Measurements from ENCODE around the gene ZFX. TPM values are rescaled to one million over a fixed set of nuclear protein-coding genes. Genes with fewer than 3 reads are reported as not detected.
"Not testable (repeated sequence)": the region's sequence is repeated elsewhere in the genome, so short reads cannot be mapped to it uniquely, and the experiment has no call there.

The ZFX gene
- 112 TPM for total RNA-seq
- 14.0 TPM for polyA plus RNA-seq

- Histone ChIP-seq H3K4me3 (ENCODE audit: low read depth, low read length) (peak within 1 kb of the TSS; percentile 72), H3K4me1 (ENCODE audit: insufficient read depth) (peaks cover 2% of the 10 kb centered on the region), H3K27ac (ENCODE audit: low read depth) (peak within 1 kb of the TSS; percentile 99), H3K36me3 (ENCODE audit: insufficient read depth) (no peaks in the 10 kb centered on the region)
- under 1% methylated on average over 84 of the region's 104 CpGs for WGBS
- DNase-seq (ENCODE audit: extremely low spot score), result no peak
These were observed at the start of gene ZFX for GRCh38 chrX:24149351-24150050. Gene ZFX (plus strand): TSS chrX:24149729. CDS start chrX:24172743, 23,014 bp downstream.

DNA sequence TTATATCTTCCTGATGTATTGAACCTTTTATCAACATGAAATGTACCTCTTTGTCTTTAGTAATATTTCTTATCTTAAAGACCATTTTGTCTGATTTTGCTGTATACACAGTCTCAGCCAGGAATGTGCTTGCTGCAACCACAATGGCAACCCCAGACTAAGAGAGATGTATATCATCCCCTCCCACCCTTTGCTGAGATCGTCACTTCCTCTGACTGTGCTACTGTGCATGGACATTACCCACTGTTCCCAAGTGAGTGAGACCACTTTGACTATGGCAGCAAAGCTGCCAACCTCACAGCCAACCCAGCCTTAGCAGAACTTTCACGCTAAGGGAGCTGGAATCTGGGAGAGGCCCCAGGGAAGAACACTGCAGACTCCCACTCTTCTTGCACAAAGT lies 48.8 kb upstream of the ZFX start:
- Histone ChIP-seq H3K27ac (ENCODE audit: low read depth) (no peak overlapping the region), H3K4me3 (ENCODE audit: low read depth, low read length) (no peak overlapping the region), H3K36me3 (ENCODE audit: insufficient read depth) (no peaks in the 10 kb centered on the region), H3K4me1 (ENCODE audit: insufficient read depth) (no peaks in the 10 kb centered on the region)
- DNase-seq (ENCODE audit: extremely low spot score), result no peak
- whole genome bisulfite sequencing, result 50% methylated on average over 2 of the region's 2 CpGs

DNA sequence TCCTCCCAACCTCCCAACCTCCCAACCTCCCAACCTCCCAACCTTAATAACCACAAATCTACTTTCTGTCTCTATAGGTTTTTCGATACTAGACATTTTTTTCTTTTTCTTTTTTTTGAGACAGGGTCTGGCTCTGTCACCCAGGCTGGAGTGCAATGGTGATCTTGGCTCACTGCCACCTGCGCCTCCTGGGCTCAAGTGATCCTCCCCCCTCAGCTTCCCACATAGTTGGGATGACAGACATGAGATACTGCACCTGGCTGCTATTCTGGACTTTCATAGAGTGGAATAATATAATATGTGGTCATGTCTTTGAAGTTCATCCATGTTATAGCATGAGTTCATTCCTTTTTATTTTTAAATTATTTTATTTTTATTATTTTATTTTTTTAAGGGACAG lies 39.5 kb upstream of the ZFX start:
- Histone ChIP-seq H3K36me3 (ENCODE audit: insufficient read depth) (no peaks in the 10 kb centered on the region), H3K4me3 (ENCODE audit: low read depth, low read length) (no peak overlapping the region), H3K27ac (ENCODE audit: low read depth) (no peak overlapping the region), H3K4me1 (ENCODE audit: insufficient read depth) (no peaks in the 10 kb centered on the region)
- DNase-seq (ENCODE audit: extremely low spot score), result no peak
- WGBS, result 45% methylated on average over 2 of the region's 2 CpGs

DNA sequence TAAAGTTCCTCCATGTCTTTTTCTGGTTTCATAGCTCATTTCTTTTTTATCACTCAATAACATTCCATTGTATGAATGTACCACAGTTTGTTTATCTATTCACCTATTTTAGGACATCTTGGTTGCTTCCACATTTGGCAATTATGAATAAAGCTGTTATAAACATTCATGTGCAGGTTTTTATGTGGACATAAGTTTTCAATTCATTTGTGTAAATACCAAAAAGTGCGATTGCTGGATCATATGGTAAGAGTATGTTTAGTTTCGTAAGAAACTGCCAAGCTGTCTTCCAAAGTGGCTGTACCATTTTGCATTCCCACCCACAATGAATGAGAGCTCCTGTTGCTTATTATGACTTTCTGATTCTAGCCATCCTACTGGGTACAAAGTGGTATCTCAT lies 36.3 kb upstream of the ZFX start:
- no peak for DNase-seq (ENCODE audit: extremely low spot score)
- Histone ChIP-seq H3K27ac (ENCODE audit: low read depth) (no peak overlapping the region), H3K4me1 (ENCODE audit: insufficient read depth) (no peaks in the 10 kb centered on the region), H3K4me3 (ENCODE audit: low read depth, low read length) (no peak overlapping the region), H3K36me3 (ENCODE audit: insufficient read depth) (no peaks in the 10 kb centered on the region)
- 43% methylated on average over 2 of the region's 2 CpGs for WGBS

DNA sequence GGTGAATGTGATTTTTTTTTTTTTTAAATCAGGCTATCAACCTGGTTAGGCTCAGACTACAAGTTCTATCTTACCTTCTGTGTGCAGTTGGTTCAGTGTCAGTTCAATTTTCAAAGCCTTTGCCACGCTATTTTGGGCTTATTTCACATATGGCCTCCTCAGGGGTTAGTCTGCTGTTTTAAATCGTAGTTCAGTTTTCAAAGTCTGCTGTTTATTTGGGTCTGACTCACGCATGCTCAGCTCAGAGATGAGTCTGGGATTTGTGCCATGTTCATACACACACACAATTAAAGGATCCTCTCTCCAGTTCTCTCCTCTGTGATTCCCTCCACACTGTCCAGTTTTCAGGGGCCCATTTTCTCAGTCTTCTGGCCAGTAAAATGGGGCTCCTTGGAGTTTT lies 32.3 kb upstream of the ZFX start:
- Histone ChIP-seq H3K4me3 (ENCODE audit: low read depth, low read length) (no peak overlapping the region), H3K36me3 (ENCODE audit: insufficient read depth) (no peaks in the 10 kb centered on the region), H3K27ac (ENCODE audit: low read depth) (no peak overlapping the region), H3K4me1 (ENCODE audit: insufficient read depth) (no peaks in the 10 kb centered on the region)
- WGBS, result 18% methylated on average over 3 of the region's 3 CpGs
- DNase-seq (ENCODE audit: extremely low spot score), result no peak

GRCh38 chrX:24124244-24124799 lies 25.2 kb upstream of the ZFX start:
- Histone ChIP-seq H3K4me1 (ENCODE audit: insufficient read depth) (no peaks in the 10 kb centered on the region), H3K27ac (ENCODE audit: low read depth) (no peak overlapping the region), H3K36me3 (ENCODE audit: insufficient read depth) (no peaks in the 10 kb centered on the region), H3K4me3 (ENCODE audit: low read depth, low read length) (no peak overlapping the region)
- 33% methylated on average over 4 of the region's 4 CpGs for WGBS
- DNase-seq (ENCODE audit: extremely low spot score), result no peak

GRCh38 chrX:24125028-24125612 lies 24.4 kb upstream of the ZFX start:
- no peak overlapping the region for H3K4me3 ChIP-seq (ENCODE audit: low read depth, low read length)
- no peaks in the 10 kb centered on the region for H3K36me3 ChIP-seq (ENCODE audit: insufficient read depth)
- WGBS, result 47% methylated on average over 8 of the region's 8 CpGs
- H3K4me1 ChIP-seq (ENCODE audit: insufficient read depth), result no peaks in the 10 kb centered on the region
- no peak for DNase-seq (ENCODE audit: extremely low spot score)
- no peak overlapping the region for H3K27ac ChIP-seq (ENCODE audit: low read depth)

GRCh38 chrX:24131476-24131875 lies 18.1 kb upstream of the ZFX start:
- no peak overlapping the region for H3K27ac ChIP-seq (ENCODE audit: low read depth)
- H3K4me1 ChIP-seq (ENCODE audit: insufficient read depth), result no peaks in the 10 kb centered on the region
- no peak for DNase-seq (ENCODE audit: extremely low spot score)
- H3K36me3 ChIP-seq (ENCODE audit: insufficient read depth), result no peaks in the 10 kb centered on the region
- no peak overlapping the region for H3K4me3 ChIP-seq (ENCODE audit: low read depth, low read length)
- WGBS, result 88% methylated on average over 1 of the region's 1 CpG

DNA sequence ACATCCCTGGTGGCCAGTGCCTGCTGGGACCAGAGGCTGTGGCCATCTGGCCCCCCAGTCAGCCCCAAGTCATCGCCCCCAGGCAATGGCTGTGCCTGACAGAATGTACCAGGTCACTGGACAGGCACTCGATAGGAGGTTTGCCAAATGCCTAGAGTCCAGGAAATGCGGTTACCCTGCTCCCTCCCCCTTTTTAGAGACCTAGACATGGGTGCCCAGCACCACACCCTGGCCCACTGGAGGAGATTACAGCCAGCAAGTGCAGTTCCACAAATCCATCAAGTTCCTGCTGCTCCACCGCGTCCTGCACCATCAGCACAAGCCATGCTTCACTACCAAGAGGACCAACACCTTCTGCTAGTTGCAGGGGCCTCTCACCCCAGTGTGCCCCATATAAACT lies 16.2 kb upstream of the ZFX start:
- WGBS, result 86% methylated on average over 5 of the region's 5 CpGs
- Histone ChIP-seq H3K36me3 (ENCODE audit: insufficient read depth) (no peaks in the 10 kb centered on the region), H3K27ac (ENCODE audit: low read depth) (no peak overlapping the region), H3K4me1 (ENCODE audit: insufficient read depth) (no peaks in the 10 kb centered on the region), H3K4me3 (ENCODE audit: low read depth, low read length) (no peak overlapping the region)
- no peak for DNase-seq (ENCODE audit: extremely low spot score)

DNA sequence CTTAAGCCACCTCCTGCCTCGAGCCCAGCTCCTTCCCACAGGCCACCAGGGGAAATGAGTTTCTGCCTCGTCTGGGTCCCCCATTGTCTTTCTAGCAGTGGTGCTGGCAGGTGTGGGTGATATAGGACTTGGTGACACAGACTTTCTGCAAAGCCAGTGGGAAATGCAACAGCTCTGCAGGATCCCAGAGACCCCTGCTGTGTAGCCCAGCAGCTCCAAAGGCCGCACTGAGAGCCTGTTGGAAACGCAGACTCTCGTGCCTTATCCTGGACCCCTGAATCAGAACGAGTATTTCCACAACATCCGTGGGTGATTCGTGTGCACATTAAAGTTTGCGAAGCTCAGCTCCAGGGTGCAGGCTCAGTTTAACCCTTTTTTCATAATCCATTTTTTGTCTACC lies 13.8 kb upstream of the ZFX start:
- H3K4me1 ChIP-seq (ENCODE audit: insufficient read depth); H3K36me3 ChIP-seq (ENCODE audit: insufficient read depth); H3K27ac ChIP-seq (ENCODE audit: low read depth); H3K4me3 ChIP-seq (ENCODE audit: low read depth, low read length); DNase-seq (ENCODE audit: extremely low spot score): not testable (repeated sequence)
- 62% methylated on average over 7 of the region's 9 CpGs for WGBS

DNA sequence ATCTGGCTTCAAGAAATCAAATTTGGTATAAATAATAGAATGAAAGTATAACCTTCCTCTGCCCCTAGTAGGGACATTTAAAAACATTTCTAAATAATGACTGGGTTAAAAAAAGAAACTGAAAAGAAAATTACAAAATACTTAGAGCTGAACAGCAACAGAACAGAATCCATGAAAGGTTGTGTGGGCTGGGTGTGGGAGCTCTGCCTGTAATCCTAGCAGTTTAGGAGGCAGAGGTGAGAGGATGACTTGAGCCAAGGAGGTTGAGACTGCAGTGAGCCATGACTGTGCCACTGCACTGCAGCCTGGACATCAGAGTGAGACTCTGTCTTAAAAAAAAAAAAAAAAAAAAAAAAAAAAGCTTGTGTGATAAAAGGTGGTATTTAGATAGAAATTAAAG lies 12.3 kb upstream of the ZFX start:
- Histone ChIP-seq H3K36me3 (ENCODE audit: insufficient read depth) (no peaks in the 10 kb centered on the region), H3K4me1 (ENCODE audit: insufficient read depth) (no peaks in the 10 kb centered on the region), H3K4me3 (ENCODE audit: low read depth, low read length) (no peak overlapping the region), H3K27ac (ENCODE audit: low read depth) (no peak overlapping the region)
- DNase-seq (ENCODE audit: extremely low spot score), result no peak

DNA sequence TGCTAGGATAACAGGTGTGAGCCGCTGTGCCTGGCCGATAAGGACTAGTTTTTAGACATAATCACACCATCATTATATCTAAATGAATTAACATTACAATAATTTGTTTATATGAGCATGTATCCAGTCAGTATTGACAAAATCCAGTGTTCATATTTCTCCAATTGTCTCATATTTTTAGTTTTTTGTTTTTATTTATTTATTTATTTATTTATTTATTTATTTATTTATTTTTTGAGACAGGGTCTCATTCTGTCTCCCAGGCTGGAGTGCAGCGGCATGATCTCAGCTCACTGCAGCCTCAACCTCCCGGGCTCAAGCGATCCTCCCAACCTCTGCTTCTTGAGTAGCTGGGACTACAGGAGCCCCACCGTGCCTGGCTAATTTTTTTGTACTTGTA lies 5.5 kb upstream of the ZFX start:
- H3K4me3 ChIP-seq (ENCODE audit: low read depth, low read length); H3K36me3 ChIP-seq (ENCODE audit: insufficient read depth); H3K27ac ChIP-seq (ENCODE audit: low read depth); DNase-seq (ENCODE audit: extremely low spot score); H3K4me1 ChIP-seq (ENCODE audit: insufficient read depth): not testable (repeated sequence)
- 100% methylated on average over 6 of the region's 6 CpGs for WGBS

DNA sequence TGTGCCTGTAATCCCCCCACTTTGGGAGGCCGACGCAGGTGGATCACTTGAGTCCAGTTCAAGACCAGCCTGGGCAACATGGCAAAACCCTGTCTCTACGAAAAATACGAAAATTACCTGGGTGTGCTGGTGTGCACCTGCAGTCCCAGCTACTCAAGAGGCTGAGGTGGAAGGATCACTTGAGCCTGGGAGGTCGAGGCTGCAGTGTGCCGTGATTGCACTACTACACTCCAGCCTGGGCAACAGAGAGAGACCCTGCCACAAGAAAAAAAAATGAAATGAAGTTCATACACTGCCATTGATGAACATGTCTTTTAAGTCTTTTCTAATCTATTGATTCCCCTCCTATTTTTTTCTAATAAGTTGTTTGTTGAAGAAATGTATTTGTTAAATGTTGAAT lies 5.0 kb upstream of the ZFX start:
- Histone ChIP-seq H3K36me3 (ENCODE audit: insufficient read depth) (no peaks in the 10 kb centered on the region), H3K4me3 (ENCODE audit: low read depth, low read length) (no peak overlapping the region), H3K4me1 (ENCODE audit: insufficient read depth) (no peaks in the 10 kb centered on the region), H3K27ac (ENCODE audit: low read depth) (no peak overlapping the region)
- WGBS, result 95% methylated on average over 6 of the region's 6 CpGs
- DNase-seq (ENCODE audit: extremely low spot score), result no peak

GRCh38 chrX:24145303-24146186 lies 4.0 kb upstream of the ZFX start:
- H3K4me1 ChIP-seq (ENCODE audit: insufficient read depth), result no peaks in the 10 kb centered on the region
- H3K4me3 ChIP-seq (ENCODE audit: low read depth, low read length), result no peak overlapping the region
- H3K27ac ChIP-seq (ENCODE audit: low read depth), result no peak overlapping the region
- 54% methylated on average over 4 of the region's 4 CpGs for WGBS
- DNase-seq (ENCODE audit: extremely low spot score), result no peak
- no peaks in the 10 kb centered on the region for H3K36me3 ChIP-seq (ENCODE audit: insufficient read depth)

Measured in urinary bladder (tissue), 4 donors.